T-helper 2 cell treated with Interferon-gamma antibody and Interleukin-4, amounts not matched to agents 5 μg/mL and 100 μg/mL, for 36 hours (primary cell): Measurements from ENCODE around the gene LHFPL3.
A peak's percentile ranks its signal among the peaks of the same experiment; 100 is the strongest.

Source experiments
- DNase-seq: peaks from one replicate; pipeline ENCODE4 v3.0.0; 2021; ENCODE audit warnings: low spot score
- H3K27ac Mint-ChIP-seq: one replicate; pipeline ENCODE4 v1.8.0; 2021; ENCODE audit warnings: mild to moderate bottlenecking, mixed read lengths
- H3K27me3 Mint-ChIP-seq: one replicate; pipeline ENCODE4 v1.8.0; 2021; ENCODE audit warnings: low read depth, mixed read lengths
- H3K36me3 Mint-ChIP-seq: one replicate; pipeline ENCODE4 v1.8.0; 2021; ENCODE audit warnings: low read depth, mixed read lengths
- H3K4me1 Mint-ChIP-seq: one replicate; pipeline ENCODE4 v1.8.0; 2021; ENCODE audit warnings: low read depth, mixed read lengths
- H3K4me3 Mint-ChIP-seq: one replicate; pipeline ENCODE4 v1.8.0; 2022; ENCODE audit warnings: mild to moderate bottlenecking, moderate library complexity, mixed read lengths
- H3K9me3 Mint-ChIP-seq: one replicate; pipeline ENCODE4 v1.8.0; 2021; ENCODE audit warnings: mixed read lengths

Gene LHFPL3

DNA sequence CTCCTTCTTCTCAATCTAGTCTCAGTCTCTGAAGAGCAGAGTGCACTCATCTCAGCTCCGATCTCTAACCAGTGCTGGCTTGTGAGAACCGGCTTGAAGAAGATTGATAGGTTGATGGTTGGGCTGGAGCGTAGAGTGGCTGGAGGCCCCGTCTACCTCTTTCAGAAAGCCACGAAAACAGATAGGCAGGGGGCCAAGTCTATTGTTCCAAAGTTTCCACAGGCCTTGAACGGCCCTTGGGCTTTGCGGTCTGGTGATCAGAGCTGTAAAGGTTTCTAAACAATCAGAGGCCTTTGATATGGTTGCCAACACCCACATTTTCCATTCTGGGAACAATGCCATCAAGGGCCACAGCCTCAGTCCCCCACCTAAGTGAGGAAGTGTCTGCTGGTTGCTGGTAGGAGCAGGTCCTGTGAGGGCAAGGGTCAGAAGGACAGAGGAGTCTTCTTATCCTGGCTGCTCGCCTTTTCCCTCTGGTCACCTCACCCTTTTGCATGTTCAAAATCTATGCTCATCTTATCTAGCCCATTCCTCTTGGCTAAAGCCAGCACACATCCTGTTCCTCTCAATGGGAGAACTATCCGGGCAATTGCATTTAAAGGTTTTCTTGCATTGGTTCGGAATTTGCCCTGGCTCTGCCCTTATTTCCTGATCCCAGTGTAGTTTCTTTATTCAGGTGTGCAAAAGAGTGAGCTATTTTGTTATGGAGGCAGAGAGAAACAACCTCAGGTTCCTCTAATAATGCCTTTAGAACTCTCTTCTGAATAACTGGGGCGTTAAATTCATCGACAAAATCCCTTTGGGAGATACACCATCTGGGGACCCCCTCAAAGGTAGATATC lies 615.3 kb downstream of the LHFPL3 start:
- H3K36me3 Mint-ChIP-seq = peaks cover 11% of the 10 kb centered on the region
- H3K27ac Mint-ChIP-seq = peak overlapping the region; percentile 100
- H3K9me3 Mint-ChIP-seq = peaks cover 3% of the 10 kb centered on the region
- no peaks in the 10 kb centered on the region for H3K27me3 Mint-ChIP-seq
- H3K4me1 Mint-ChIP-seq = peaks cover 59% of the 10 kb centered on the region
- peak; percentile 89 for DNase-seq
- H3K4me3 Mint-ChIP-seq = peak overlapping the region; percentile 91

DNA sequence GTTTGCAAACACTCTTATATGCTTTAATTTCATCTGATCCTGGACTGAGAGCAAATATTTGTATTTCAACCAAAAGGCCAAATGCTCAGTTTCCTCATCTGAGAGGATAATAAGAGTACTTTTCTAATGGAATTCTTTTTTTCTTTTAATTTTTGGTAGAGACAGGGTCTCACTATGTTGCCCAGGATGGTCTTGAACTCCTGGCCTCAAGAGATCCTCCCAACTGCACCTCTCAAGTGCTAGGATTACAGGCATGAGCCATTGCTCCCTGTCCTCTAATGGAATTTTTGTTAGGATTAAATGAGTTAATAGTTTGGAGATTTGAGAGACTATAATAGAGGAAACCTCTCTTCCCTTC lies 617.2 kb downstream of the LHFPL3 start:
- peak overlapping the region; percentile 100 for H3K27ac Mint-ChIP-seq
- H3K4me3 Mint-ChIP-seq = peak overlapping the region; percentile 91
- no peak for DNase-seq
- peaks cover 12% of the 10 kb centered on the region for H3K36me3 Mint-ChIP-seq
- no peaks in the 10 kb centered on the region for H3K27me3 Mint-ChIP-seq
- peaks cover 2% of the 10 kb centered on the region for H3K9me3 Mint-ChIP-seq
- H3K4me1 Mint-ChIP-seq = peaks cover 60% of the 10 kb centered on the region

DNA sequence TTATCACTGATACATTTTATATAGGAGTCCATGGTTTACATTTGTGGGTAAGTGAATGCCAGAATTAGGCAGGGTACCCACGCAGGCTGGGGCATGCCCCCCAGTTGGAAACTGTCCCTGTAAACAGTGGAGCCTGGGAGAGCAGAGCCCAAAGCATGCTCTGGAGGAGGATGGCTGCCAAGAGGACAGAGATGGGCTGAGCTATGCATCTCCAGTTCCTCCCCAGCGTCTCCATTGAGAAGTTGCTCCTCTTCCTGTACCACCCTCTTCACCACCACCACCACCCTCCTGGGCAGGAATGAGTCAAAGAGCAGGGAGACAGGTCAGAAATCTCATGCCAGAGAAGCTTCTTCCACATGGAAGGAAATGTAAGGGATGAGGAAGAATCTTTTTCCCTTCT lies 617.9 kb downstream of the LHFPL3 start:
- DNase-seq = no peak
- peaks cover 59% of the 10 kb centered on the region for H3K4me1 Mint-ChIP-seq
- H3K36me3 Mint-ChIP-seq = peaks cover 10% of the 10 kb centered on the region
- peak overlapping the region; percentile 91 for H3K4me3 Mint-ChIP-seq
- no peaks in the 10 kb centered on the region for H3K27me3 Mint-ChIP-seq
- no peaks in the 10 kb centered on the region for H3K9me3 Mint-ChIP-seq
- peak overlapping the region; percentile 100 for H3K27ac Mint-ChIP-seq

DNA sequence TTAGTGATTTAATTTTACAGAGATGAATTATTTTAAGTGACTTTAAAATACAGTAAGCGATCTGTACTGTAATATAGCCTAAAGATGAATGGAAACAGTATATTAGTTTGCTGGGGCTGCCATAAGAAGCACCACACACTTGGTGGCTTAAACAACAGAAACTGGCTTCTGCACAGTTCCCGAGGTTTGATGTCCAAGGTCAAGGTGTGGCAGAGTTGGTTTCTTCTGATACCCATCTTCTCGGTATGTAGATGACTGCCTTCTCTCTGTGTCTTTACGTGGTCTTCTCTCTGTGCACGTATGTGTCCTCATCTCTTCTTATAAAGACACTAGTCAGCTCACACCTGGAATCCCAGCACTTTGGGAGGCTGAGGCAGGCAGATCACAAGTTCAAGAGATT lies 621.6 kb downstream of the LHFPL3 start:
- H3K4me1 Mint-ChIP-seq = peaks cover 52% of the 10 kb centered on the region
- H3K36me3 Mint-ChIP-seq = peaks cover 19% of the 10 kb centered on the region
- H3K27ac Mint-ChIP-seq = peak overlapping the region; percentile 69
- no peaks in the 10 kb centered on the region for H3K9me3 Mint-ChIP-seq
- no peaks in the 10 kb centered on the region for H3K27me3 Mint-ChIP-seq
- no peak overlapping the region for H3K4me3 Mint-ChIP-seq
- DNase-seq = no peak

DNA sequence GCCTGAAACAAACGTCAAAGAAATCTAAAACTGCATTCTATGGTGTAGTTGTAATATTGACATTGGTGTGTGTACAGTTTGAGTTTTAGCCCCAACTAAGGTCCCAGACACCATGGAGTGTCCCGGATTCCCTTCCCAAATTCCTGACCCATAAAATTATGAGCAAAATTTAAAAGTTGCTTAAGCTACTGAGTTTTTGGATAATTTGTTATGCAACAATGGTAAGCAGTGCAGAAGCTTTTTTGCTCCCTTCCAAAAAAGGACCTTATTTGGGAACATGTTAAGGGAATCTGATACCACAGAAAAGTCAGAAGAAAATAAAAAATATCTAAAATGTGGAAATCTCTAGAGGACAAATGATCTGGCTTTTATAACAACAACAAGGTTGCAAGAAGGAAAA lies 622.4 kb downstream of the LHFPL3 start:
- Mint-ChIP-seq H3K9me3 (no peaks in the 10 kb centered on the region), H3K27me3 (no peaks in the 10 kb centered on the region), H3K27ac (no peak overlapping the region), H3K4me3 (no peak overlapping the region), H3K36me3 (peaks cover 23% of the 10 kb centered on the region), H3K4me1 (peaks cover 51% of the 10 kb centered on the region)
- no peak for DNase-seq

DNA sequence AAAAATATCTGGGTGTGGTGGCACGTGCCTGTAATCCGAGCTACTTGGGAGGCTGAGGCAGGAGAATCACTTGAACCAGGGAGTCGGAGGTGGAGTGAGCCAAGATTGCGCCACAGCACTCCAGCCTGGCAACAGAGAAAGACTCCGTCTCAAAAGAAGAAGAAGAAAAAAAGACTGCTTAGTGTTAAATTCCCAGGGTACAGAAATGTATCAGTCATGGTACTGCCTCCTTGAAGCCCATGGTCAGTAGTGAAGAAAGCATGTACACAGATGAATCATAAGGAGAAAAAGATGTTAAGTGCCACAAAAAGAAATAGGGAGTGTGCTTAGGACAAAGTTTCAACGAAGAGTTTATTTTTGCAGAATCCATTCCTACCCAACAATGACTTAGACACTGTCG lies 623.1 kb downstream of the LHFPL3 start:
- Mint-ChIP-seq H3K36me3 (peaks cover 23% of the 10 kb centered on the region), H3K27me3 (no peaks in the 10 kb centered on the region), H3K4me3 (no peak overlapping the region), H3K9me3 (no peaks in the 10 kb centered on the region), H3K27ac (peak overlapping the region; percentile 10), H3K4me1 (peaks cover 54% of the 10 kb centered on the region)
- no peak for DNase-seq

DNA sequence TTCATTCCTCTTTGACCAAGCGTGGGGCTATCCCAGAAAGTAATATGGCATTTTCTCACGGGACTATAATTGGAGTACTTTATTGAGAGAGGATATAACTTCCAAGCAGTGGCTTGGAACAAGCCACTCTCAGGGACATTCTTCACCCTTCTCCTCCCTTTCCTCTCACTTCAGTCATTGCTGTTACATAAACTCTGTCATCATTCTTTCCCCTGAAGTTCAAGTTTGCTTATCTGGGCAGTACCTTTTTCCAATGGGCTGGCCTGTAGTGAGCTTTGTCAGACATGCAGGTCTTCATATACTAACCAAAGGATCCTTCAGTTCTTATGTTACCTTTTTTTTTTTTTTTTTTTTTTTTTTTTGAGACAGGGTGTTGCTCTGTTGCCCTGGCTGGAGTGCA lies 626.9 kb downstream of the LHFPL3 start:
- H3K36me3 Mint-ChIP-seq = peaks cover 23% of the 10 kb centered on the region
- peaks cover 52% of the 10 kb centered on the region for H3K4me1 Mint-ChIP-seq
- H3K27me3 Mint-ChIP-seq = no peaks in the 10 kb centered on the region
- H3K27ac Mint-ChIP-seq = peak overlapping the region; percentile 84
- peak overlapping the region; percentile 2 for H3K4me3 Mint-ChIP-seq
- no peaks in the 10 kb centered on the region for H3K9me3 Mint-ChIP-seq
- no peak for DNase-seq
